ENCODE results near the gene TMEM61. TPM values are rescaled to one million over a fixed set of nuclear protein-coding genes. Genes with fewer than 3 reads are reported as not detected.

Gene TMEM61
- polyA plus RNA-seq, 4 donors, result 2.2 to 6.7 (median 4.8) TPM

DNA sequence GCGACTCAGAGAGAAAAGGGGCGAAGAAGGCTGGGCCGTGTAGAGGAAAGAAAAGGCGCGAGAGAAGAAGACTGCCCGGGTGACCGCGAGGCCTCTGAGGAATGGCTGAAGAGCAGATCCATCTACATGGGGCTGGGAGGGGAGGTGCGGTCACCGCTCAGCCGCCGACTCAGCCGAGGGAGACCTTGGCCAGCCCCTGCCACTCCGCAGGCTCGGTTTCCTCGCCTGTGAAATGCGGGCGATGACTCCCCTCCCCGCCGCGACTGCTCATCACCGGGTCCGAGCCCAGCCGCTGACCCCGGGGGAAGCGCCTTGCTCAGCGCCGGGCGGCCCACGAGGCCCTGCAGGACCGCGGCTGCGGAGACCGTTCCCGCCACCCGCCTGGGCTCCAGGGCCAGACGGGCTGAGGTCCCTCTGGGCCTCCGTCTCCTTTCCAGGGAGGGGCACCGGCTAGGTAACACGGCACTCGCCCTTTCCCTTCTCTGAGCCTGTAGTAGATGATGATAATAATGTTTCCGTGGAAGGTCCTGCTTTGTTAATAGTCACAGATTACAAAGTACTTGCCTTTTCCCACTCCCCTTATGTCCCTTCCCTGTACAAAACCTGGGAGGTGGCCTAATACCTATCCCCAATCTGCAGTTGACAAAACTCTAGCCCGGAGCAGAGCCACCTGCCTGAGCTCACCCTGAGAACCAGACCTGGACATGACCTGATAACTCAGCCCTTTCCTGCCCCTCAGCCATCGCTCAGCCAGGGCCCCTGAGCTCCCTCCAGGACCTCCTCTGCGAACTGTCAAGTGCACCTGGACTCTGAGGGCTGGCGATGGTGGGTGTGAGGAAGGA, 16.7 kb downstream of the TMEM61 start:
- Histone ChIP-seq H3K4me3 (ENCODE audit: low read depth in 1 of 3, low read length in 3 of 3) (peak overlapping the region in 1 of 3 donors; percentile 12), H3K4me1 (ENCODE audit: control insufficient read depth in 3 of 3, insufficient read depth in 2 of 3, low read depth in 1 of 3, low read length in 2 of 3) (peaks cover 0 to 9% (median 0%) of the 10 kb centered on the region in 3 donors), H3K27ac (ENCODE audit: low read depth in 1 of 3, low read length in 2 of 3) (no peak overlapping the region), H3K9me3 (ENCODE audit: control insufficient read depth in 2 of 2, insufficient read depth in 1 of 2, low read depth in 1 of 2, low read length in 1 of 2) (peaks cover 0 to 3% of the 10 kb centered on the region in 2 donors), H3K27me3 (ENCODE audit: control insufficient read depth in 3 of 3, insufficient read depth in 3 of 3, low read length in 3 of 3) (peaks cover 0 to 32% (median 21%) of the 10 kb centered on the region in 3 donors), H3K36me3 (ENCODE audit: control insufficient read depth in 3 of 3, insufficient read depth in 2 of 3, low read depth in 1 of 3, low read length in 3 of 3) (no peaks in the 10 kb centered on the region)
- DNase-seq, result peak in 1 of 2 donors; percentile 44
- FAIRE-seq, result no peak
- 11 to 21% (median 19%) methylated on average over 37 to 46 of the region's 46 CpGs for WGBS, 3 donors

DNA sequence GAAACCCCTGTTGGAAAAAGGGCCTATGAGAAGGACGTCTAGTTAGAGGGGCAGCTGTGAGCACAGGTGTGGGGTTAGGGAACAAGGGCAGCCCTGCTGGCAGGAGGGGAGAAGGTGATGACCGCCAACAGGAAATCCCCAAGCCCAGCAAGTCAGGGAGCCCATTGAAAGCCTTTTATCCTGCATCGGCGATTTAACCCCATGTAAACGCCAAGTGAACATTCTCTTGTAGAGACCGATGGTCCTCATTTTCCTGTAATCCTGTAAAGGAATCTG, 17.2 kb downstream of the TMEM61 start:
- Histone ChIP-seq H3K27ac (ENCODE audit: low read depth in 1 of 3, low read length in 2 of 3) (no peak overlapping the region), H3K36me3 (ENCODE audit: control insufficient read depth in 3 of 3, insufficient read depth in 2 of 3, low read depth in 1 of 3, low read length in 3 of 3) (no peaks in the 10 kb centered on the region), H3K9me3 (ENCODE audit: control insufficient read depth in 2 of 2, insufficient read depth in 1 of 2, low read depth in 1 of 2, low read length in 1 of 2) (peaks cover 0 to 3% of the 10 kb centered on the region in 2 donors), H3K4me1 (ENCODE audit: control insufficient read depth in 3 of 3, insufficient read depth in 2 of 3, low read depth in 1 of 3, low read length in 2 of 3) (peaks cover 0 to 9% (median 0%) of the 10 kb centered on the region in 3 donors), H3K27me3 (ENCODE audit: control insufficient read depth in 3 of 3, insufficient read depth in 3 of 3, low read length in 3 of 3) (peaks cover 0 to 32% (median 21%) of the 10 kb centered on the region in 3 donors), H3K4me3 (ENCODE audit: low read depth in 1 of 3, low read length in 3 of 3) (no peak overlapping the region)
- DNase-seq, result no peak
- WGBS, 3 donors, result 71 to 89% (median 82%) methylated on average over 6 of the region's 6 CpGs
- no peak for FAIRE-seq

- DNase-seq (no peak), FAIRE-seq (no peak)
- Histone ChIP-seq H3K36me3 (ENCODE audit: control insufficient read depth in 3 of 3, insufficient read depth in 2 of 3, low read depth in 1 of 3, low read length in 3 of 3) (no peaks in the 10 kb centered on the region), H3K27me3 (ENCODE audit: control insufficient read depth in 3 of 3, insufficient read depth in 3 of 3, low read length in 3 of 3) (peaks cover 0 to 32% (median 21%) of the 10 kb centered on the region in 3 donors), H3K4me3 (ENCODE audit: low read depth in 1 of 3, low read length in 3 of 3) (no peak overlapping the region), H3K9me3 (ENCODE audit: control insufficient read depth in 2 of 2, insufficient read depth in 1 of 2, low read depth in 1 of 2, low read length in 1 of 2) (peaks cover 0 to 3% of the 10 kb centered on the region in 2 donors), H3K27ac (ENCODE audit: low read depth in 1 of 3, low read length in 2 of 3) (no peak overlapping the region), H3K4me1 (ENCODE audit: control insufficient read depth in 3 of 3, insufficient read depth in 2 of 3, low read depth in 1 of 3, low read length in 2 of 3) (peaks cover 0 to 9% (median 0%) of the 10 kb centered on the region in 3 donors)
- 89 to 93% (median 91%) methylated on average over 6 of the region's 6 CpGs for WGBS, 3 donors
Measured at GRCh38 chr1:54998100-54998499, 17.7 kb downstream of the TMEM61 start.

DNA sequence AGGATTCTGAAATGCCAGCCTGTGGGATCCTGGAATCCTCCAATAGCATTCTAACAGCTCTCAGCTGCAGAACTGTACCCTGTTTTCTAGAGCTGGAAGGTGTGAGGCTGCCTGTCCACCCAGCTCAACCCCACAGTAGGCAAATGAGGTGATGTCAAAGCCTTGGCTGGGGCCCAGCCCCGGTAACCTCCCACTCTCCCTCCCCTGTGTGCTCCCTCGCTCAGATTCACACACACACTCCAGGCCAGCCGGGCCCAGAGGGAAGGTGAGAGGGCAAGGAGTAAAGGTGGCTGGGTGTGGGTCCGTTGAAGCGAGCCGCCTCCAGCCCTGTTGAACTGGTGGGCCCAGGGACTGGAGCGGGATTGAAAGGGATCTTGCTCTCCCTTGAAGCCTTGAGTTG, 18.2 kb downstream of the TMEM61 start, which contains the start of gene BSND:
Gene BSND (plus strand): TSS at position 257 of the 400 bp plus-strand sequence. CDS start 254 bp downstream, outside the sequence.
- no peak within 1 kb of the TSS for H3K4me3 ChIP-seq (ENCODE audit: low read depth in 1 of 3, low read length in 3 of 3)
- DNase-seq, result no peak
- H3K4me1 ChIP-seq (ENCODE audit: control insufficient read depth in 3 of 3, insufficient read depth in 2 of 3, low read depth in 1 of 3, low read length in 2 of 3), result peaks cover 0 to 9% (median 0%) of the 10 kb centered on the region in 3 donors
- no peaks in the 10 kb centered on the region for H3K36me3 ChIP-seq (ENCODE audit: control insufficient read depth in 3 of 3, insufficient read depth in 2 of 3, low read depth in 1 of 3, low read length in 3 of 3)
- H3K9me3 ChIP-seq (ENCODE audit: control insufficient read depth in 2 of 2, insufficient read depth in 1 of 2, low read depth in 1 of 2, low read length in 1 of 2), result peaks cover 0 to 3% of the 10 kb centered on the region in 2 donors
- 36 to 57% (median 51%) methylated on average over 7 of the region's 7 CpGs for WGBS, 3 donors
- peaks cover 0 to 32% (median 21%) of the 10 kb centered on the region in 3 donors for H3K27me3 ChIP-seq (ENCODE audit: control insufficient read depth in 3 of 3, insufficient read depth in 3 of 3, low read length in 3 of 3)
- no peak for FAIRE-seq
- no peak within 1 kb of the TSS for H3K27ac ChIP-seq (ENCODE audit: low read depth in 1 of 3, low read length in 2 of 3)

- no peaks in the 10 kb centered on the region for H3K36me3 ChIP-seq (ENCODE audit: control insufficient read depth in 3 of 3, insufficient read depth in 2 of 3, low read depth in 1 of 3, low read length in 3 of 3)
- H3K4me1 ChIP-seq (ENCODE audit: control insufficient read depth in 3 of 3, insufficient read depth in 2 of 3, low read depth in 1 of 3, low read length in 2 of 3), result peaks cover 0 to 9% (median 0%) of the 10 kb centered on the region in 3 donors
- DNase-seq, result no peak
- WGBS, 3 donors, result 39 to 58% (median 48%) methylated on average over 8 of the region's 8 CpGs
- H3K4me3 ChIP-seq (ENCODE audit: low read depth in 1 of 3, low read length in 3 of 3), result no peak overlapping the region
- FAIRE-seq, result no peak
- peaks cover 0 to 3% of the 10 kb centered on the region in 2 donors for H3K9me3 ChIP-seq (ENCODE audit: control insufficient read depth in 2 of 2, insufficient read depth in 1 of 2, low read depth in 1 of 2, low read length in 1 of 2)
- H3K27ac ChIP-seq (ENCODE audit: low read depth in 1 of 3, low read length in 2 of 3), result no peak overlapping the region
- peaks cover 0 to 27% (median 16%) of the 10 kb centered on the region in 3 donors for H3K27me3 ChIP-seq (ENCODE audit: control insufficient read depth in 3 of 3, insufficient read depth in 3 of 3, low read length in 3 of 3)
Measured at GRCh38 chr1:55000110-55001085, 20.0 kb downstream of the TMEM61 start.

- peaks cover 0 to 6% (median 0%) of the 10 kb centered on the region in 3 donors for H3K4me1 ChIP-seq (ENCODE audit: control insufficient read depth in 3 of 3, insufficient read depth in 2 of 3, low read depth in 1 of 3, low read length in 2 of 3)
- WGBS, 3 donors, result 77 to 89% (median 85%) methylated on average over 4 of the region's 4 CpGs
- H3K4me3 ChIP-seq (ENCODE audit: low read depth in 1 of 3, low read length in 3 of 3), result no peak overlapping the region
- H3K36me3 ChIP-seq (ENCODE audit: control insufficient read depth in 3 of 3, insufficient read depth in 2 of 3, low read depth in 1 of 3, low read length in 3 of 3), result no peaks in the 10 kb centered on the region
- FAIRE-seq (no peak), DNase-seq (no peak)
- no peak overlapping the region for H3K27ac ChIP-seq (ENCODE audit: low read depth in 1 of 3, low read length in 2 of 3)
- H3K27me3 ChIP-seq (ENCODE audit: control insufficient read depth in 3 of 3, insufficient read depth in 3 of 3, low read length in 3 of 3), result peaks cover 0 to 17% (median 14%) of the 10 kb centered on the region in 3 donors
- peaks cover 0 to under 1% of the 10 kb centered on the region in 2 donors for H3K9me3 ChIP-seq (ENCODE audit: control insufficient read depth in 2 of 2, insufficient read depth in 1 of 2, low read depth in 1 of 2, low read length in 1 of 2)
Measured at GRCh38 chr1:55001311-55001710, 20.9 kb downstream of the TMEM61 start.

- Histone ChIP-seq H3K27me3 (ENCODE audit: control insufficient read depth in 3 of 3, insufficient read depth in 3 of 3, low read length in 3 of 3) (peaks cover 0 to 7% (median 4%) of the 10 kb centered on the region in 3 donors), H3K4me1 (ENCODE audit: control insufficient read depth in 3 of 3, insufficient read depth in 2 of 3, low read depth in 1 of 3, low read length in 2 of 3) (no peaks in the 10 kb centered on the region), H3K9me3 (ENCODE audit: control insufficient read depth in 2 of 2, insufficient read depth in 1 of 2, low read depth in 1 of 2, low read length in 1 of 2) (no peaks in the 10 kb centered on the region), H3K4me3 (ENCODE audit: low read depth in 1 of 3, low read length in 3 of 3) (no peak overlapping the region), H3K36me3 (ENCODE audit: control insufficient read depth in 3 of 3, insufficient read depth in 2 of 3, low read depth in 1 of 3, low read length in 3 of 3) (no peaks in the 10 kb centered on the region), H3K27ac (ENCODE audit: low read depth in 1 of 3, low read length in 2 of 3) (no peak overlapping the region)
- no peak for FAIRE-seq
- no peak for DNase-seq
- WGBS, 3 donors, result 47 to 53% (median 49%) methylated on average over 2 of the region's 2 CpGs
Measured at GRCh38 chr1:55002686-55003085, 22.3 kb downstream of the TMEM61 start.

Data from small intestine (tissue), 7 donors.